ENCODE measurements around the gene GET3.

The GET3 gene

DNA sequence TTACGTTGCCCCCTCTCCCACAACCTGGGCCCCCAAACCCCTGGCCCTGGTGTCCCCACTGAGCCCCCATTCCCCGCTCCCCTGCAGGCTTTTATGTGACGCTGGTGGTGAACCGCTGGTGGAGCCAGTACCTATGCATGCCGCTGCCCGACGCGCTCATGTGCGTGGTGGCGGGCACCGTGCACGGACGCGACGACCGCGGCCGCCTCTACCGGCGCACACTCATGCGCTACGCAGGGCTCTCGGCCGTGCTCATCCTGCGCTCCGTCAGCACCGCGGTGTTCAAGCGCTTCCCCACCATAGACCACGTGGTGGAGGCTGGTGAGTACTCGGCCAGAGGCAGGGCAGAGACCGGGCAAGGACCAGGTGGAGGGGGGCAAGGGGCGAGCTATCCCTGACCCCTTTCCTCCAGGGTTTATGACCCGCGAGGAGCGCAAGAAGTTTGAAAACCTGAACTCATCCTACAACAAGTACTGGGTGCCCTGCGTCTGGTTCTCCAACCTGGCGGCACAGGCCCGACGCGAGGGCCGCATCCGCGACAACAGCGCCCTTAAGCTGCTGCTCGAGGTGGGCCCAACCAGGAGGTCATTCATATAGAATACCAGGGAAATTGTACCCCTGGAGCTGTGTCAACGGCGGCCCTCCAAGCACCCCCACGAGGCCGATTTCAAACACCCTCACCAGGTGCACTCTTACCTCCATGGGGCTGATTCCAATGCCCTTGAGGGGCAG lies 17.3 kb downstream of the GET3 start:
- DNase-seq = no peak

DNA sequence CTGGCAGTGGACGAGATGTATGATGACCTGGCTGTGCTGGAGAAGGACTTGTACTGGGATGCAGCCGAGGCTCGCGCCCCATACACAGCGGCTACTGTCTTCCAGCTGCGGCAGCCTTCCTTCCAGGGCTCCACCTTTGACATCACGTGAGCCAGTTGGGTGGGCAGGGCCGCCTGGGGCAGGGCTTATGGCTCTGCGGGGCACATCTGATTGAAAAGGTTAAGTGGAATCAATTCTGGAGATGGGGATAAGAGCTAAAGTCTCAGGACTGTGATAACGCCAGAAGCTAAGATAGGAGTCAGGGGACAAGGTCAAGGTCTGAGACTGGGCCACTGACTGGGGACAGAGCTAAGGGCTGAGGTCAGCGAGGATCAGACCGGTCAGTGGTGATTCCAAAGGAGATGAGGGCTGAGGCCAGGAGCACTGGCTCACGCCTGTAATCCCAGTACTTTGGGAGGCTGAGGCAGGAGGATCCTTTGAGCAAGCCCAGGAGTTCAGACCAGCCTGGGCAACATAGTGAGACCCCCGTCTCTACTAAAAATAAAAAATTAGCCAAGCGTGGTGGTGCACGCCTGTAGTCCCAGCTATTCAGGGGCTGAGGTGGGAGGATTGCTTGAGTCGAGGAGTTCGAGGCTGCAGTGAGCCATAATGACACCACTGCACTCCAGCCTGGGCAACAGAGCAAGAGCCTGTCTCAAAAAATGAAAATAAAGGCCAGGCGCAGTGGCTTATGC lies 19.0 kb downstream of the GET3 start:
- DNase-seq = no peak

DNA sequence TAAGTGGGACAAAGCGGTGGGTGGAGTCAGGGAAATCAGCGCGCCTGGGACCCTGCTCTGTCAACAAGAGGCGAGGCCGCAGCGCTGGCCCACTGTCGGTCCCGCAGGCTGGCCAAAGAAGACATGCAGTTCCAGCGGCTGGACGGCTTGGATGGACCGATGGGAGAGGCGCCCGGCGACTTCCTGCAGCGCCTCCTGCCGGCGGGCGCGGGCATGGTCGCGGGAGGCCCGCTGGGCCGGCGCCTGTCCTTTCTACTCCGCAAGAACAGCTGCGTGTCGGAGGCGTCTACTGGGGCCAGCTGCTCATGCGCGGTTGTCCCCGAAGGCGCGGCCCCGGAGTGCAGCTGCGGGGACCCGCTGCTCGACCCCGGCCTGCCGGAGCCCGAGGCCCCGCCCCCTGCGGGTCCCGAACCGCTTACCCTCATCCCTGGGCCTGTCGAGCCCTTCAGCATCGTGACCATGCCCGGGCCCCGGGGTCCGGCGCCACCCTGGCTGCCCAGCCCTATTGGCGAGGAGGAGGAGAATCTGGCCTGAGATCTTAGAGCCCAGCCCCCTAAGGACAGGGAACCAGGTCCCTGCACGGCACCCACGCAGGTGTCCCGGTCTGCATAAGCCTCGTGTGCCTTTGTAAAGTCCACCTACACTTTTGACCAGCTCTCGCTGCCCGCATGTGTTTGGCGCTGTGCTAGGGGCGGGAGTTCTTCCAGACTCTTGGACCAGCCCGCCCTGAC lies 20.4 kb downstream of the GET3 start:
- peak; percentile 6 for DNase-seq

DNA sequence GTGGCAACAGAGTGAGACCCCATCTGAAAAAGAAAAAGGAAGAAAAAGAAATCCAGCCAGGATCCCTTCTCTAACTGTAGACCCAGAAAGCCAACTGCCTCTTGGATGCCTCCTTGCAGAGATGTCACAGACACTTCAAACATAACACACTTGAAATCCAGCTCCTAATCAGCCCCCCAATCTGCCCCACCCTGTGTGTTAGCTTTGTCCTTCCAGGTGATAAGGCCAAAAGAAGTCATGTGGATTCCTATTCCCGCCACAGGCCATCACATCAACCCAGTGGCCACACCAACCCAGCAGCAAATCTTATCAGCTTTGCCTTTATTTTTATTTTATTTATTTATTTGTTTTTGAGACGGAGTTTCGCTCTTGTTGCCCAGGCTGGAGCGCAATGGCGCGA lies 22.4 kb downstream of the GET3 start:
- no peak for DNase-seq

DNA sequence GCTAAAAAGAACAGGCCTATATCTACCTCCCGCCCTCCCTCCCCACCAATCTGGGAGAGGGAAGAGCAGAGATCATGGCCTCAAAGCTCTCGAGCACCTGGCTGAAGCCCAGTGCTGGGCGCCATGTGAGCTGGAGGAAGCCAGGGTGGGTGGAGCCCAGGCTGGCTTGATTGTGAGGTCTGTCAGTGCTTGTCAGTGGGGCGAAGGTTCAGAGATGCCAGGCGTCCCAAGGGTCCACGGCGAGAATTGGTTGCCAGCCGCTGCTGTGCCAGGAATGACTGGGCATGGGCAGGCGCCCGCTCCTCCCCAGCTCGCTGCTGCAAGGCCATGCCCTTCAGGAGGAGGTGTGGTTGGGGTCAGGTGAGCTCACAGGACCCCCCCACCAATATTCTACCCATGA lies 25.8 kb downstream of the GET3 start:
- DNase-seq = no peak

DNA sequence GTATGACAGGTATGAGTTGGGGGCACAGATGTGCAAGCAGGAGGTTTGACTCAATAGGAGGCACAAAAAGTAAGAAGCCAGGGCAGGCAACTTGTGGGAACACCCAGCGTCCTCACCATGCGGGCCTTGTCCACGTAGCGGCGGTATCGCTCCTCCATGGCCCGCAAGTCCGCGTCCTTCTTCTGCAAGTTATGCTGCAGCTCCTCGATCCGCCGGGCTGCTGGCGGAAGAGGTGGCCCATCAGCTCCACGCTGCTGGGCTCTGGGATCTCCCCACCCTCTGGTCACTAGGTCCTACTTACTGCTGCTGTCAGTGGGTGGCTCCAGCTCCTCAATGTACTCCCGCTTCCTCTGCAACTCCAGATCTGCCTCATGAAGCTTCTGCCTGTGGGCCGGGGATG lies 27.4 kb downstream of the GET3 start:
- no peak for DNase-seq

DNA sequence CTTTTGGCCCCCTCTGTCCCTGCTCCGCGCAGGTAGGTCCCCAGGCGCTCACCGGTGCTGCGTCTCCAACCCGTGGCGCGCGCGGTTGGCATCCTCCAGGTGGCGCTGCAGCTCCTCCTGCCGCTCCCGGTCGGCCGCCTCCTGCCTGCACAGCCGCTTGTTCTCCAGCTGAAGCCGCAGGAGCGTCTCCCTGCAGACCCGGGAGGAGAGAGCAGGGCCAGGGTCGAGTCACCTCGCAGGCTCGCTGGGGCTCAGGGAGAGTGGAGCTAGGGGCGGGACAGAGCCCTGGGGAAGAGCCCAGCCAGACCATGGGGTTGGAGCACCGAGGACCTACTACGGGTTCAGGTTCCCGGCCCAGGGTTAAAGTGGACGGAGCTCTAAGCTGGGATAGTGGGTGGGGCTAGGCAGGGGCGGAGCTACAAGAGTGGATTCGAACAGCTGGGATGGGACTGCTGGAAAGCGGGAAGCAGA lies 28.8 kb downstream of the GET3 start:
- peak; percentile 33 for DNase-seq

DNA sequence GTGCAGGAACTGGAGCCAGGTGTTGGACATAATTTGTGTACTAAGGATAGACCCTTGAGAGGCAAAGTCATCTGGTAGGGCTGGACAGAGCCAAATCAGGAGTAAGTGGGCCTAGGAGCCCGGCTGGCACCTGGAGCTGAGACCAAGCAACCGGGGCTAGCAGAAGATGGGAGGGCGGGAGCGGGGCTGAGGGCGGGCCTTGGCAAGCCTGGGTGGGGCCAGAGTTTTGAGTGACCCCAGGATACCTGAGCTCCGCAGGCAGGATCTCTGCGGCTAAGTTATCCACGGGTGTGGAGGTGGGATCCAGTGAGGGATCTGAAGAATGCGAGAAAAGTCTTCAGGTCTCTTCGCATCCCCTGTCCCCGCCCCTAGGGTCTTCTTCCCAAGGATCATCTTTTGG lies 29.9 kb downstream of the GET3 start:
- no peak for DNase-seq

DNA sequence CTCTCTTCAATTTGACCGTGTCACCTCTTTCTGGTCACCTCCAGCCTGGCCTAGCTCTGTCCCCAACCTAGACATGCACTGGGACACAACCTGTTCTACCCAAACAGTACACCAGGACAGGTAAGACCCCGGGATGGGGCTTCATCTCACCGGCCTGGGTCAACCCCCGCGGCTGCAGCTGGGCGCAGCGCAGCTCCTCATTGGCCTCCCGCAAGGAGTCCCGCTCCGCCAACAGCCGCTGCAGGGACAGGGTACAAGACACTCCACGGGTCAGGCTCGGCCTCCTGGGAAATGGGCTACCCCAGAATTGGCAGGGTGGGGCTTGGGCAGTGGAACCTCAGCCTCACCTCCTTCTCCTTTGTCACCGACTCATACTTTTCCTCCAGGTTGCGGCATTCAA lies 30.4 kb downstream of the GET3 start:
- DNase-seq = no peak

DNA sequence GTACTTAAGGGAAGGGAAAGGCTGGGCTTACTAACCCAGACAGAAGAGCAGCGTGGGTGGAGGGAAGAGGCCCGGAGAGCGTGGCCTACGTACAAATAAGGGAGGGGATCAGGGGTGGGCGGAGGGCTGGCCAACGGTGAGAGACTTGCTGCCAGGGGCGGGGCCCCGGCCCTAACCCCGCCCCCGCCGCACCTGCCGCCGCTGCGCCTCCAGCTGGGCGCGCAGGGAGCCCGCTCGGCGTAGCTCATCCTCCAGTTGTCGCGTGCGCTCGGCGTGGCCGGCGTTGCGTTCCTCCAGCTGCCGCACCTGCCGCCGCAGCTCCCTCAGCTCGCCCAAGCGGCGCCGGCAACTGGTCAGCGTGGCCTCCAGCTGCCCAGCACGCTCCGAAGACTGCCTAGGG lies 32.4 kb downstream of the GET3 start:
- no peak for DNase-seq

DNA sequence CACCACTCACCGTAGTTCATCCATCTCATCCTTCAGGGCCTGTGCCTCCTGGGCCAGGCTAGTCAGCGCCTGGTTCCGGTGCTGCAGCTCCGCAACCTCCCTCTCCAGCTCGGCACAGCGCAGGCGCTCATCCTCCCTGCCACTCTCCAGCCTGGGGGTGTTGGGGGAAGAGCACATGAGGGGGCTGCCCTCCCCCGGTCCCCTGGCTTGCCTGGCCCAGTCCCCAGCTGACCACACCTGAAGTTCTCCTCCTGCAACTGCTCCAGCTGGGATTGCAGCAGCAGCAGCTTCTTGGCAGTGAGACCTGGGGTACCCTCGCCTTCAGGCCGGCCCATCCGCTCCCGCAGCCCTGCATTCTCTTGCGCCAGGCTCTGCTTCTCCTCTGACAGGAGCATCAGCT lies 33.6 kb downstream of the GET3 start:
- DNase-seq = no peak

DNA sequence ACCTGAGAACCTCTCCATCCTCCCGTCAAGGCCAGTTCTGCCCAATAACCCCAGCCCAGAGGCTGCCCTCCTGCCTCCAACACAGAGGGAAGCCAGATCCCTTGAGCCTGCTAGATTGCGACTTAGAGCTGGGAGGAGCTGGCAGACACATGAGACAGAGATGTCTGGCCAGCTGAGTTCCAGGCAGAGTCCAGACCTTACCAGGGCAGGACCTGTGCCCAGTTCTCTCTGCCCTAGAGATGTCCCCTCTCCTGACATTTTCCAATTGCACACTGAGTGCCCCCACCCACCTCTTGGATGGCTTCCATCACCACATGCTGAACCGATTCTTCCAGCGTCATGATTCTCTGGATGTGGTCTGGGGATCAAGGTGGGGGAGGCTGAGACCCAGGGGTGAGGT lies 35.0 kb downstream of the GET3 start:
- no peak for DNase-seq

DNA sequence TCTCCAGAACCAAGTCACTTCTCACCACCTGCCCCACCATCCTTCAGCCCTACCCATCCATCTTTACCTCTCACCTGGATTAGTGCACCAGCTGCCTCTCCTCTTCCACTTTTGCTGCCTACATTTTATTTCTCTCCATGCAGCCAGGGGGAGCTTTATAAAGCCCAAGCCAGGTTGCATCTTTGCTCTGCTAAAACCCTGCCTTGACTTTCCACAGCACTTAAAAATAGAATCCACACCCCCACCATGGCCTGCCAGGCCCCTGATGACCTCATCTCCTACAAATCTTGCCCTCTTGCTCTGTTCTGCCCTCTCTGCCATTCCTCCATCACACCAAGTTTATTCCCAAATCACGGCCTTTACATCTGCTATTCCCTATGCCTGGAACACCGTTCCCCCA lies 36.3 kb downstream of the GET3 start:
- DNase-seq = no peak

DNA sequence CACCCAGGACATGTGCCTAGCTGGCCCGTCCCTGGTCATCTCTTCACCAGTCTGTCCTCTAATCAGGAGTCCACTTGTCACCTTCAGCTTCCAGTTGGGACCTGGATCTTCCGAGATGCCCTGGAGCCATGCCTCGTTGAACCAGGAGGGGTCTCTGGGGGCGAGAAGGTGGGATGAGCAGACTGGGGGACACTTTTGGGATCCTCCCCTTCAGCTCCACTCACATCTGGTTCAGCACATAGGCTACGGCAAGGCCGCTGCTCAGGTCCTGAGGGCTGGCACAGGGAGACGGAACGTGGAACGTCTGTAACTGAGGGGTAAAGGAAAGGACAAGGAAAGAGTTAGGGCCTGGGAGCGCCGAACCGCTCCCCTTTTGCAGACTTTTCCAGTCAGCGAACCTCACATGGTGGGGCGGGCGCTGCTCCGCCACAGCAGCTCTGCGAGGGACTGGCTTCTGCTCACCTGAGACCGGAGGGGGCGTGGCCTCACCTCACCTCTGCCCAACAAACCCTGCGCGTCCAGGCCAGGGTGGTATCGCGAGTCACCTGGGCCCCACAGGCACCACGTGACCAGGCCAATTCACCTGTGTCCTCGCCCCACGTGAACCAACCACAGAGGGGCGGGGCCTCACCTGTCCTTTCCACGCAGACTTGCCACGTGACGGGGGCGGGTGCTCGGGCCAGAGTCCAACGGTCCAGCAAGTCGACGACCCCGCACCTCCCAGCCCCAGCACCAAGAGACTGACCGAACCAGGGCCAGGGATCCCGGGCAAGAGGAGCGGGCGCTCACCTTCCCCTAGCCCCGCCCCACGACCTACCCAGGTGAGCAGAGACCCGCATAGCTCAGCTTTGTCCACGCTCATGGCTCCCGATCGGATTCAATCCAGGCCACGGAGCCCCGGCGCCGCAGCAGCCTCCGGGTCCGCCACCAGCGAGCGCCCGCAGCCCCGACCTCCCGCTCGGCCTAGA lies 37.6 kb downstream of the GET3 start, which contains the start of gene HOOK2:
Gene HOOK2 (minus strand): TSS at position 965 of the 968 bp plus-strand sequence. CDS start 103 bp downstream, at position 862.
- no peak for DNase-seq

DNA sequence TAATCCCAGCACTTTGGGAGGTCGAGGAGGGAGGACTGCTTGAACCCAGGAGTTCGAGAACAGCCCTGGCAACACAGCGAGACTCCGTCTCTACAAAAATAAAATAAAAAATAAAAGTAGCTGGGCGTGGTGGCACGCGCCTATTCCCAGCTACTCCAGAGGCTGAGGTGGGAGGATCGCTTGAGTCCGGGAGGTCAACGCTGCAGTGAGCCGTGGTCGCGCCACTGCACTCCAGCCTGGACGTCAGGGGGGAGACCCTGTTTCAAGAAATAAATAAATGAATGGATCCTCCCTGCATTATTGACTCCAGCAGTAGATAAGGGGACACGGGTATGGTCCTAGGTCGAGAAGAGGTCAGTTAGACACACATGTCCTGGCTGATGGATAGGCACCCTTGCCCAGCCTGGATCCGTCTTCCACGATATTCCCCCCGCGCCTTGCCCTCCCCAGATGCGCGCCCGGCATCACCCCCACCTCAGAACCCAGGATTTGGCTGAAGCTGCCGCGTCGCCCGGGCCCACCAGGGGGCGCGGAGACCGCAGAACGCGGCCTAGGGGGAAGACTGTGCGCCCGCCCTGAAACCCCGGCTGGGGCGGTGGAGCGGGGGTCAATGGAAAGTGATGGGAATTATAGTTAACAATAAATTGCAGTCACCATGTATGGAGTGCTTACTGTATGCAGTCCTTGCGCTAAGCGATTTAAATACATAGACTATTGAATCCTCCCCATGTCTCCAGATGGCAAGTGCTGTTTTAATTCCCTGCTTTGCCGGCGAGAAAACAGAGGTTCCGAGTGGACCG lies 40.1 kb downstream of the GET3 start:
- peak; percentile 69 for DNase-seq

DNA sequence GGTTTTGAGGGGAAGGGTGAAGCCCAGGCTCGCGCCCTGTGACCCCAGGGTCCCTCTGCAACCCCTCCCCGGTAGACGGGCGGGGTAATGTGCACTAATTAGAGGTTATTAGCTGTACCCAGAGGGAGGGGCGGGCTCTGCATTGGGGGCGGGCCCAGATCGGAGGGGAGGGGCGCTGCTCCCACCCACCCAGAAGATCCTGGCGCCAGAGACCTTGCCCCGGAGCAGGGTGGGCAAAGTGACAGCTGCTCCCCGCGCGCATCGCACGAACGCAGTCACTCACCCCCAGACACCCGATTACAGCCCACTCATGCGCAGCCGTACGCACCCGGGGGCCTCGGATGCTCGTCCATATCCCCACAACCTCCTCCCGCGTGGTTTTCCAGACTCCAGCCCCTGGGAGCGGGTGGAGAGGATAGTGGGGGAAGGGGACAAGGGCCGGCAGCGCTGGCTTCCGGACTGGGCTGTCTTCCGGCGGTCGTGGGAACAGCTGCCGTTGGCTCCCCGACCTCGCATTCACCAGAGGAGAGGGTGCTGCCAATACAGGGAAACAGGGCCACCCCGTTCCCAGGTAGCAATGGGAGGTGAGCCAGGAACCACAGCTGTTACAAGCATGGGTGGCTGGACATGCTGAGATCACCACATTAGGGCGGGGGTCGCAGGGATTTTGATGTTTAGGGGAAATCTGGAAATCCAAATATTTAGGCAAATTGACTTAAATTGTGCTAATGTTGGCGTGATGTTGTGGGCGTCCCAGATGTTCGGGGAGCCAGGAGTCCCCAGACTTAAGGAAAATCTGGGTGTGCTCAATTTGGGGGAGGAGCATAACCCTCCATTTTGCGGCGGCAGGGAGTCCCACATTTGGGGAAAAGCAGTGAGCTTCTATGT lies 41.0 kb downstream of the GET3 start:
- DNase-seq = peak; percentile 84

DNA sequence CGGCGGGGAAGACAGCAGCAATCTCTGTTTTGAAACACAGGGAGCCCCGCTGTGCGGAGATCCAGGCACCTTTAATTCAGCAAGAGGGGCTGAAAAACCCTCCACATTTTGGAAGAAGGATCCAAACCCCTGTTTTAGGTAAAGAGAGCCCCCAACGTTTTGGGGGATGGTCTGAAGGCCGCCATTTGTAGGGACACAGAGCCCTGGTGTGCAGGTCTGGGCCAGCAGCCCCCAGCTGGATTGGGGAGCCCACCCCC lies 41.5 kb downstream of the GET3 start:
- DNase-seq = no peak

DNA sequence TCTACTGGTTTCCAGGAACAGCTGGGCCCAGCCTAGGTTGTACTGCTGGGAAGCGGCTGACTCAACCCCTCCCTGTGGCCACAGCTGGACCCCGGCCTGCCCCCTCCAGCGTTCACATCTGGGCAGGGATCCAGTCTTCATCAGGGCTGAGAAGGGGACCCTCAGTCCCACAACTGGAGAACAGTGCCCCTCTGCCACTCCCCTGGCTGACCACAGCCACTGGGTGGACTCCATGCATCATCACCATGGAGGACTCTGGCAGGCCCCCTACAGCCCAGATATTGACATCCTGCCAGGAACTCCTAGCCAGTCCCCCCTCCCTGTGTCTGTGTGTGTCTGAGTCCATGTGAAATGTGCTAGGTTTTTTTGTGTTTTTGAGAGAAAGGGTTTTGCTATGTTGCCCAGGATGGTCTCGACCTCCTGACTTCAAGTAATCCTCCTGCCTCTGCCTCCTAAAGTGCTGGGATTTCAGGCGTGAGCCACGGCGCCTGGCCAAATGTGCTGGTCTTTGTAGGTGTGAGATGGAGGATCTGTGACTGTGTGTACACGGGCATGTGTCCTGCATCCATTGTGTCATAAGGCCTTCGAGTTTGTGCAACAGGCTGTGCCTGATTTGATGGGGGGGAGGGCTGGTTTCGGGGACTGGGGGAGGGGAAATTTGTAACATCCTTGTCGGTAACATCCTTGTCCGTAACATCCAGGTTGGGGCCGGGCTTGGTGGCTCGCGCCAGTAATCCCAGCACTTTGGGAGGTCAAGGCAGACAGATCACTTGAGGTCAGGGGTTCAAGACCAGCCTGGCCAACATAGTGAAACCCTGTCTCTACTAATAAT lies 42.1 kb downstream of the GET3 start:
- peak; percentile 29 for DNase-seq

DNA sequence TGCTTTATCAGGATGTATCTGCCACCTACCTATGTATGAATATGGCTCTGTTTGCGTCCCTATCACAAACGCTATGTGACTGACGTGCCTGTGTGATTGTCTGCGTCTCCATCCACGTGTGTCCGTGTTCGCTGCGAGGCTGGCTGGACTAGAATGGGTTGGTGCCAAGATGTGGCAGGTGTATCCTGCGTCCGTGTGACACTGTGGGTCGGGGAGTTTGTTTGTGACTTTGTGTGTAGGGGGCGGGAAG lies 44.8 kb downstream of the GET3 start:
- DNase-seq = no peak
